Mononuclear cell (primary cell): ENCODE results near the gene VWA3A. TPM values are rescaled to one million over a fixed set of nuclear protein-coding genes. Genes with fewer than 3 reads are reported as not detected.

Experiments
- total RNA-seq: library from RNA; depleted of rRNA; stranded (reverse); fragments of >200 nt; gene quantifications from one replicate; pipeline ENCODE4 v1.2.3, GENCODE V29; 2012

Gene VWA3A
- total RNA-seq, 1 donor = 0.10 TPM

Other genes with a start within 250 kb of the VWA3A start
- 75.5 TPM for gene NPIPB4, start 234.8 kb upstream of the VWA3A start, total RNA-seq
- 202 TPM for gene UQCRC2, start 139.2 kb upstream of the VWA3A start, total RNA-seq
- gene PDZD9, start 91.4 kb upstream of the VWA3A start, total RNA-seq = 0.10 TPM
- gene MOSMO, start 84.4 kb upstream of the VWA3A start, total RNA-seq = 3.8 TPM
- gene SDR42E2, start 70.0 kb downstream of the VWA3A start, total RNA-seq = 0.52 TPM
- gene EEF2K, start 113.7 kb downstream of the VWA3A start, total RNA-seq = 9.0 TPM
- 112 TPM for gene POLR3E, start 204.9 kb downstream of the VWA3A start, total RNA-seq